Breast epithelium (tissue), 3 donors: ENCODE measurements around the gene TNFRSF6B.

Source experiments
- POLR2A ChIP-seq: fragments of 450-650 bp; IDR thresholded peaks from one replicate; pipeline ENCODE4 v1.6.1; 2016; ENCODE audit warnings: antibody characterized with exemption, mild to moderate bottlenecking, moderate library complexity
- TF ChIP-seq, protein P1 (sequence below), 3 donors: fragments of 450-650 bp; IDR thresholded peaks; one replicate each; pipeline ENCODE4 v1.5.1; 2016 to 2017; ENCODE audit warnings: antibody characterized with exemption in 3 of 3, mild to moderate bottlenecking in 3 of 3, moderate library complexity in 3 of 3

DNA sequence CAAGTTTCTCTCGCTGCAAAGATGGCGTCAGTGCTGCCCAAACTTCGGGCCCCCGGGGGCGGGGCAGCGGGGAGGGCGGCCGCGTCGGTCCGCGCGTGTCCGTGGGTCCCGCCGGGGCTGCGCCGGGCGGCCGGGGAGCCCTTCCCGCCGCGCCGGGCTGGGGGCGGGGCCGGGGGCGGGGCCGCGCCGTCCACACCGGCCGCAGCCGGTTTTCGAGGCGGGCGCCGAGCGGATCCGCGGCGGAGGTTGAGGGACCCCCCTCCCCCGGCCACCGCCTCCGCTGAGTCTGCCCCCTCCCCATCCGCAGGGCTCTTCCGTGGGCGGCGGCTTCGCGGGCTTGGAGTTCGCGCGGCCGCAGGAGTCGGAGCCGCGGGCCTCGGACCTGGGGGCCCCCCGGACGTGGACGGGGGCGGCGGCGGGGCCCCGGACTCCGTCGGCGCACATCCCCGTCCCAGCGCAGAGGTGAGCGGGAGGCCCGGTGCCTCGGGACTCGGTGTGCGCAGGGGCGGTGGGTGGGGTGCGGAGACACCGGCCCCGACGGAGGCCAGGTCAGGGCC, 43.7 kb downstream of the TNFRSF6B start:
- TF ChIP-seq POLR2A = no peak
- TF ChIP-seq, protein P1, sequence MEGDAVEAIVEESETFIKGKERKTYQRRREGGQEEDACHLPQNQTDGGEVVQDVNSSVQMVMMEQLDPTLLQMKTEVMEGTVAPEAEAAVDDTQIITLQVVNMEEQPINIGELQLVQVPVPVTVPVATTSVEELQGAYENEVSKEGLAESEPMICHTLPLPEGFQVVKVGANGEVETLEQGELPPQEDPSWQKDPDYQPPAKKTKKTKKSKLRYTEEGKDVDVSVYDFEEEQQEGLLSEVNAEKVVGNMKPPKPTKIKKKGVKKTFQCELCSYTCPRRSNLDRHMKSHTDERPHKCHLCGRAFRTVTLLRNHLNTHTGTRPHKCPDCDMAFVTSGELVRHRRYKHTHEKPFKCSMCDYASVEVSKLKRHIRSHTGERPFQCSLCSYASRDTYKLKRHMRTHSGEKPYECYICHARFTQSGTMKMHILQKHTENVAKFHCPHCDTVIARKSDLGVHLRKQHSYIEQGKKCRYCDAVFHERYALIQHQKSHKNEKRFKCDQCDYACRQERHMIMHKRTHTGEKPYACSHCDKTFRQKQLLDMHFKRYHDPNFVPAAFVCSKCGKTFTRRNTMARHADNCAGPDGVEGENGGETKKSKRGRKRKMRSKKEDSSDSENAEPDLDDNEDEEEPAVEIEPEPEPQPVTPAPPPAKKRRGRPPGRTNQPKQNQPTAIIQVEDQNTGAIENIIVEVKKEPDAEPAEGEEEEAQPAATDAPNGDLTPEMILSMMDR (IDR thresholded peaks at IDR 0.05) = no peak
